SW480 (cell line): ENCODE results near the gene TBATA.
A peak's percentile ranks its signal among the peaks of the same experiment; 100 is the strongest.
"Not testable (repeated sequence)": the region's sequence is repeated elsewhere in the genome, so short reads cannot be mapped to it uniquely, and the experiment has no call there.

ENCODE experiments used
- DNase-seq: peaks from one replicate; pipeline ENCODE4 v3.0.0-alpha.2; 2016; ENCODE audit warnings: low spot score

Gene TBATA

GRCh38 chr10:70778267-70778924 is 6.8 kb downstream of the TBATA start:
- DNase-seq = no peak

DNA sequence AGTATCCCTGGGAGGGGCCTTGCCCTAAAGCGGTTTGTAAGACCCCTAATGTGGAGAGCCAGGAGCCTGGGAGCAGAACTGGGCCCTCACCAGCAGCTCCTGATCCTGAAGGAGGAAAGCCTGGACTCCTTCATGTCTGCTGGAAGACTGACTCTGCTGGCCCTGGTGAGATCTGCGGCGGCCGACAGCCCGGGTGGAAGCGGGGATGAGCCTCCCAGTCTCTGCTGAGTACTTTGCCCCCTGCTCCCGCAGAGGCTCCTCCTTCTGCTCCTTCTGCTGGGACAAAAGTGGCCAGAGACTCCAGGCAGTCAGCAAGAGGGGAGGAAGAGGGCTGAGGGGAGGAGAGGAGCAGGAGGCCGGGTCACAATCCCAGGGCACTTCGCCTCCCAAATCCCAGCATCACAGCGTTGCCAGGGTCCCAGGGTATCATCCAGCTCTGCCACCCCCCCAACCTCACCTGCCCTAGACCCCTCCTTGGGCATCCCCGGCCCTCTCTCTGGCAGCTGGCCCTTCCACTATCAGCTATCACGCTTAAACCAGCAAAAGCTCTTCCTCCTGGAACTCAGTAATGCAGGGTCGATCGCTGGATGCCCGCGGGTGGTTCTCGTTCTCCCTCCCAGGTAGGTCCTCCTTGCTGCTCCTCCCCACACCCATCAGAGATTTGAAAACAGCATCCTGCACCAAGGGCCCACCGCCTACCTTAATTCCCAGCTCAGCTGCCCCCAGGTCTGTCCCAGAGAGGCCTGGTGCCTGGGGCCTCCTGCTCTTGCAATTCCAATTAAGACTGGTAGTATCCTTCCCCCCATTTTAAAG is 7.9 kb downstream of the TBATA start:
- no peak for DNase-seq

- no peak for DNase-seq
Observed at GRCh38 chr10:70776455-70777005, 8.6 kb downstream of the TBATA start.

- DNase-seq = no peak
Observed at GRCh38 chr10:70775679-70776454, 9.3 kb downstream of the TBATA start.

DNA sequence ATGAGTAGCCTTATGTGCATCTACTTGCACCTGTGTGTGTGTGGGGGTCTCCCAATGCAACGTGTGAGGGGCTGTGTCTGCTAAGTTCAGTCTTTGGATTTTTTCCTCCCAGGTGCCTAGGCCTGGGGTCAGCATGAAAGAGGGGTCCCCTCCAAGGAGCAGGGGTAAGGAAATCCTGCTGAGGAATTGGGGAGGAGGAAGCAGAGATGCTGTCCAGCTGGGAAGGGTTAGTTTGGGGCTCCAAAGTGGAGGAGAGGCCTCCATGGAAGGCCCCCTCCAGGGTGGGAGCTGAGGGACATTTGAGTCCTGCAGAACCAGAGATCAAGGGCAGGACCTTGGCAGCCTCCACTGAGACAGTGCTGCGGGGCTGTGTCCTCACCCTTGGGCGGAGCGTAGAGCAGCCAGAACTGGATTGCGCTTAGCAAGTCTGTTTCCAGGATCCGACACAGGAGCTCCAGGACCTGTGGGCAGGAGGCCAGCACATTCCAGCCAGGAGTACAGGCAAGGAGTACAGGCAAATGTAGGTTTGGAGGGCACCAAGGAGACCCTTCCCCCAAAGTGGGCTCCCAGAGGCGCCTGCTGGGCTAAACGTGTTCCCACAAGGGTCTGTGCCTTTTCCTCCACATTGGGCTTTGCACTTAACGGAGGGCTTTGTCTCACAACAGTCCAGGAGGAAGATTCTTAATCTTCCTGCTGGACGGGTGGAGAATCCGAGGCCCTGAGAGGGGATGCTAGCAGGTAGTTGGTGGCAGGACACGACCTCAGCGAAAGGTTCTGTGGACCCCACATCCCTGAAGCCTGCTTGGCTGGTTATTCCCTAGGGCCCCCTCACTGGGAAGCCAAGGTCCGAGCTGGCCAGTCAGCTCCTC is 10.1 kb downstream of the TBATA start:
- DNase-seq = no peak

GRCh38 chr10:70773965-70774809 is 11.0 kb downstream of the TBATA start:
- DNase-seq = no peak

GRCh38 chr10:70773461-70773860 is 11.7 kb downstream of the TBATA start:
- no peak for DNase-seq

- no peak for DNase-seq
Observed at GRCh38 chr10:70772627-70773026, 12.6 kb downstream of the TBATA start.

DNA sequence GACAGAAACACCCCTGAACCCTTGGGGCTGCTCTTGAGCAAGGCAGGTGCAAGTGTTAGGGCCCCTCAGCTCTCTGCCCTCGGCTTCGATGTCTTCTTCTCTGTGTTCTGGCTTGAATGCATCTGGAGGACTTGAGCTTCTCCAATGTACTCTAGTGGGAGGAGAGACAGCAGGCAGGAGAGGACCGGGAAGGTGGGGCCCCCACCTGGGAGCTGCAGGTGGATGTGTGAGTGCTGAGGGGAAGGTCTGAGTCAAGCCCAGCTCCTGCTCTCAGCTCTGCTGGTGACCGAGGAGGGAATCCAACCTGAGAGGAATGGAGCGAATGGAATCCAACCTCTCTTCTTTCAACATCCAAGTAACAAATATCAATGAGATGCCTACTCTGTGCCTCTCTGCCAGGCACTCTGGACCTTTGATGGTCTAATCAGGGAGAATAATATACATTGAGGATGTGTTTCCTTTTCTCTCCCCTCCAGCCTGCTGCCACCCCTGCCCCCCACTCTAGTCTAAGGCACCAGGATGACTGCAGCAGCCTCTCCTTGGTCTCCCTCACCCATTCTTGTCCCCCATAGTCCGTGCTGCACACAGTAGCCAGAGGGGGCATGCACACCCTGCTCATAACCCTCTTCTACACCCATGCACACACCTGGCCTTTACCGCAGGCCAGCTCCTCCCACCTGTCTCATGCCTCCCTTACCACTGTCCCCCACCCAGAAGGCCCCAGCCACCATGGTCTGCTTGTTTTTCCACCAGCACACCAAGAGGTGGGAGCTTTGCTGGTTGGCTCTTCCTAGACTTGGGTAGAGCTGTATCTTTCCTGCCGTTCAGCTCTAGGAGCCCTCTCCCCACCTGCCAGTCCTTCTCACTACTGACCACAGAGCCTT is 13.6 kb downstream of the TBATA start:
- DNase-seq = peak; percentile 18

- not testable (repeated sequence) for DNase-seq
Observed at GRCh38 chr10:70770516-70770915, 14.7 kb downstream of the TBATA start.

DNA sequence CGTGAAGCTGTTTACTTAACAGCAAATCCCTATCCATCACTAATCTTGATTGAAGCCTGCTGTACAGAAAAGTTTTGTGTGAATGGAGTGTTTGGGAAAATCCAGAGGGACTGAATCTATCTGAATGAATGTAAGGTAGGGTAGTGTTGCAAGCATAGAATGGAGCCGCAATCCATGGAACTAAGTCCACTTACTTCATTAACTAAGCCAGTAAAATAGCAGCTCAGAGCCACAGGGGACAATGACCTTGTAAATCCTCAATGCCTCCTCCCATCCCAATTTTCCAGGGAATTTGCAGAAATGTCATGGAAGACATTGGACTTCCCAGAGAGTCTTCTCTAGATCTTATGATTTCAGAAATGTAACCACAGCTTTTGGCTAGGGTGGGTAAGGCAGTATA is 15.2 kb downstream of the TBATA start:
- no peak for DNase-seq

DNA sequence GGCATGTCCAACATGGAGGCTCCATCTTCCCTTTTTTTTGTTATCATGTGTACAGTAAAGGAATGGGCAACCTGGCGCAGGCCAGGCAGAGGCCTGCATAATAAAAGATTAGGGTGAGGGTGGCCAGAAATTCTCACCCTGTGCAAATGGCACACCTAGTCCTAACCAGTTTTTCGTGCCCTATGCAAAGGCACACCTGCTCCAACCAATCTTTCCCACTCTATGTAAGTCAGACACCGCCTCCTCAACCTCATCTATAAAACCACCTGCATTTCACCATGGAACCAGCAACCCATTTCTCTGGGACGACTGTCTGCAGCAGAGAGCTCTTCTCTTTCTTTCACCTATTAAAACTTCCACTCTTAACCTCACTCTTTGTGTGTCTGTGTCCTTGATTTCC is 16.1 kb downstream of the TBATA start:
- DNase-seq = no peak

GRCh38 chr10:70768026-70768685 is 17.0 kb downstream of the TBATA start:
- DNase-seq = not testable (repeated sequence)

DNA sequence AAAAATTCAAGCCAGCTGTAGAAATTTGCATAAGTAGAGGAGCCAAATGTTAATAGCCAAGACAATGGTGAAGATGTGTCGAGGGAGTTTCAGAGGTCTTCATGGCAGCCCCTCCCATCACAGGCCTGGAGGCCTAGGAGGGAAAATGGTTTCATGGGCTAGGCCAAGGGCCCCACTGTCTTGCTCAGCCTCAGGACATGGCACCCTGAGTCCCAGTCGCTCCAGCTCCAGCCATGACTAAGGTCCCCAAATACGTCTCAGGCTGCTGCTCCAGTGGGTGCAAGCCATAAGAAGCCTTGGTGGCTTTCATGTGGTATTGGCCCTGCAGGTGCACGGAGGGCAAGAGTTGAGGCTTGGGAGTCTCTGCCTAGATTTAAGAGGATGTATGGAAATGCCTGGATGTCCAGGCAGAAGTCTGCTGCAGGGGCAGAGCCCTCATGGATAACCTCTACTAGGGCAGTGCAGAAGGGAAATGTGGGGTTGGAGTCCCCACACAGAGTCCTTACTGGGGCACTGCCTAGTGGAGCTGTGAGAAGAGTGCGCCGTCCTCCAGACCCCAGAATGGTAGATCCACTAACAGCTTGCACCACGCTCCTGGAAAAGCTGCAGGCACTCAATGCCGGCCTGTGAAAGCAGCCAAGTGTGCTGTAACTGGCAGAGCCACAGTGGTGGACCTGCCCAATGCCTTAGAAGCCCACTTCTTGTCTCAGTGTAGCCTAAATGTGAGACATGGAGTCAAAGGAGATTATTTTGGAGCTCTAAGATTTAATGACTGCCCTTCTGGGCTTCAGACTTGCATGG is 19.2 kb downstream of the TBATA start:
- no peak for DNase-seq

GRCh38 chr10:70763567-70763966 is 21.6 kb downstream of the TBATA start:
- DNase-seq = no peak

DNA sequence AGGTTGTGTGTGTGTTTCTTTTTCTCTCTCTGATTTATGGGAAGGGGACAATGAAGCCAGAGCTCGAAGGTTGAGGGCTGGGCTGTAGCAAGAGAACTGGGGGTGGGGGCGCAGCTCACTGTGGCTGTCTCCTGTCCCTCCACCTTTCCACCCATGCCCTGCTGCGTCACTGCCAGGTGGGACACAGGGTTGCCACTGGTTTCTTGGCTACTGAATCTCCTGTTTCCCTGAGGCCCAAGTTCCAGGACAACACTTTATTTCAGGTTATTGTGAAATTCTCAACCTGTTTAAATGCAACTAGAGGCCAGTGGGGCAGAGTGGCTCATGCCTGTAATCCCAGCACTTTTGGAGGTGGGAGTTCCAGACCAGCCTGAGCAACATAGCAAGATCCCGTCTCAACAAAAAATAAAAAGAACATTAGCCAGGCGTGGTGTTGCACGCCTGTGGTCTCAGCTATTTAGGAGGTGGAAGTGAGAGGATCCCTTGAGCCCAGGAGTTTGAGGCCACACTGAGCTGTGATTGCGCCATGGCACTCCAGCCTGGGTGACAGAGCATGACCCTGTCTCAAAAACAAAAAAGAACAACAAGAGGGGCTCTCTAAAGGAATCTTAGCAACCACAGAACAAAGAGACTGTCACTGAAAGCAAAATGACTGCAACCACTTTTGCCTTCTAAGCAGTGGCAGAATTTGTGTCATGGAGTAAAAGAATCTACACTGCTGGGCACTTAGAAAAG is 22.6 kb downstream of the TBATA start:
- DNase-seq = no peak

- no peak for DNase-seq
Observed at GRCh38 chr10:70761727-70762350, 23.3 kb downstream of the TBATA start.
